Stimulated activated naive CD8-positive, alpha-beta T cell treated with anti-CD3 and anti-CD28 coated beads, Interleukin-15, Interleukin-2, amounts not matched to agents 100 ng/mL and 50 ng/mL, for 24 hours (primary cell): ENCODE results near the gene KRTAP2-3.
"Not testable (repeated sequence)": the region's sequence is repeated elsewhere in the genome, so short reads cannot be mapped to it uniquely, and the experiment has no call there.

Experiments used
- H3K27ac Mint-ChIP-seq: one replicate; pipeline ENCODE4 v1.8.0; 2021; ENCODE audit warnings: mild to moderate bottlenecking, mixed read lengths
- H3K27me3 Mint-ChIP-seq: one replicate; pipeline ENCODE4 v1.8.0; 2021; ENCODE audit warnings: mixed read lengths
- H3K36me3 Mint-ChIP-seq: one replicate; pipeline ENCODE4 v1.8.0; 2021; ENCODE audit warnings: low read depth, mixed read lengths
- H3K4me1 Mint-ChIP-seq: one replicate; pipeline ENCODE4 v1.8.0; 2021; ENCODE audit warnings: low read depth, mixed read lengths
- H3K4me3 Mint-ChIP-seq: one replicate; pipeline ENCODE4 v1.8.0; 2021; ENCODE audit warnings: mild to moderate bottlenecking, mixed read lengths
- H3K9me3 Mint-ChIP-seq: one replicate; pipeline ENCODE4 v1.8.0; 2021; ENCODE audit warnings: mixed read lengths

Gene KRTAP2-3

GRCh38 chr17:41057547-41057946, 2.4 kb downstream of the KRTAP2-3 start:
- Mint-ChIP-seq H3K4me3 (no peak overlapping the region), H3K27me3 (peaks cover 53% of the 10 kb centered on the region), H3K27ac (no peak overlapping the region), H3K36me3 (no peaks in the 10 kb centered on the region), H3K9me3 (no peaks in the 10 kb centered on the region), H3K4me1 (no peaks in the 10 kb centered on the region)

- H3K4me3 Mint-ChIP-seq, H3K27ac Mint-ChIP-seq, H3K36me3 Mint-ChIP-seq, H3K9me3 Mint-ChIP-seq, H3K4me1 Mint-ChIP-seq: not testable (repeated sequence)
- peaks cover 42% of the 10 kb centered on the region for H3K27me3 Mint-ChIP-seq
Measured at GRCh38 chr17:41055130-41055529, 4.8 kb downstream of the KRTAP2-3 start, which contains the start of gene KRTAP2-2. Gene KRTAP2-2, minus strand, starts transcription at chr17:41055230. Its CDS starts 19 bp downstream, at chr17:41055211.

GRCh38 chr17:41054556-41054955, 5.4 kb downstream of the KRTAP2-3 start:
- not testable (repeated sequence) for H3K27ac Mint-ChIP-seq, H3K4me3 Mint-ChIP-seq, H3K4me1 Mint-ChIP-seq, H3K36me3 Mint-ChIP-seq, H3K9me3 Mint-ChIP-seq
- H3K27me3 Mint-ChIP-seq = peaks cover 40% of the 10 kb centered on the region

- Mint-ChIP-seq H3K9me3 (no peaks in the 10 kb centered on the region), H3K27me3 (peaks cover 35% of the 10 kb centered on the region), H3K4me1 (no peaks in the 10 kb centered on the region), H3K36me3 (no peaks in the 10 kb centered on the region), H3K27ac (no peak overlapping the region), H3K4me3 (no peak overlapping the region)
Measured at GRCh38 chr17:41054025-41054424, 5.9 kb downstream of the KRTAP2-3 start.

GRCh38 chr17:41052566-41052965, 7.3 kb downstream of the KRTAP2-3 start:
- Mint-ChIP-seq H3K4me3 (no peak overlapping the region), H3K4me1 (no peaks in the 10 kb centered on the region), H3K9me3 (no peaks in the 10 kb centered on the region), H3K36me3 (no peaks in the 10 kb centered on the region), H3K27ac (no peak overlapping the region), H3K27me3 (peaks cover 24% of the 10 kb centered on the region)

GRCh38 chr17:41049110-41049509, 10.8 kb downstream of the KRTAP2-3 start:
- Mint-ChIP-seq H3K4me3 (no peak overlapping the region), H3K36me3 (no peaks in the 10 kb centered on the region), H3K9me3 (no peaks in the 10 kb centered on the region), H3K27me3 (peaks cover 11% of the 10 kb centered on the region), H3K4me1 (no peaks in the 10 kb centered on the region), H3K27ac (no peak overlapping the region)

GRCh38 chr17:41048441-41048840, 11.5 kb downstream of the KRTAP2-3 start:
- Mint-ChIP-seq H3K9me3 (peaks cover 2% of the 10 kb centered on the region), H3K36me3 (no peaks in the 10 kb centered on the region), H3K4me1 (no peaks in the 10 kb centered on the region), H3K27ac (no peak overlapping the region), H3K4me3 (no peak overlapping the region), H3K27me3 (peaks cover 11% of the 10 kb centered on the region)

- not testable (repeated sequence) for H3K4me3 Mint-ChIP-seq, H3K36me3 Mint-ChIP-seq, H3K9me3 Mint-ChIP-seq, H3K27ac Mint-ChIP-seq, H3K4me1 Mint-ChIP-seq
- H3K27me3 Mint-ChIP-seq = peaks cover 16% of the 10 kb centered on the region
Measured at GRCh38 chr17:41046735-41047465, 13.0 kb downstream of the KRTAP2-3 start, which contains the start of gene KRTAP2-1. Gene KRTAP2-1, minus strand, starts transcription at chr17:41047316. Its CDS starts 49 bp downstream, at chr17:41047267.

- Mint-ChIP-seq H3K27ac (no peak overlapping the region), H3K27me3 (peaks cover 24% of the 10 kb centered on the region), H3K4me3 (no peak overlapping the region), H3K36me3 (no peaks in the 10 kb centered on the region), H3K9me3 (peaks cover 9% of the 10 kb centered on the region), H3K4me1 (no peaks in the 10 kb centered on the region)
Measured at GRCh38 chr17:41042953-41043352, 17.0 kb downstream of the KRTAP2-3 start.

- H3K9me3 Mint-ChIP-seq, H3K36me3 Mint-ChIP-seq, H3K27ac Mint-ChIP-seq: not testable (repeated sequence)
Measured at GRCh38 chr17:41040783-41041571, 18.9 kb downstream of the KRTAP2-3 start, which contains the start of gene KRTAP1-1. Gene KRTAP1-1, minus strand, starts transcription at chr17:41041450. Its CDS starts 53 bp downstream, at chr17:41041397.

GRCh38 chr17:41037853-41038350, 22.0 kb downstream of the KRTAP2-3 start:
- H3K36me3 Mint-ChIP-seq = no peaks in the 10 kb centered on the region
- H3K4me3 Mint-ChIP-seq = no peak overlapping the region
- H3K27me3 Mint-ChIP-seq = peaks cover 18% of the 10 kb centered on the region
- peaks cover 4% of the 10 kb centered on the region for H3K9me3 Mint-ChIP-seq
- H3K27ac Mint-ChIP-seq = no peak overlapping the region
- H3K4me1 Mint-ChIP-seq = no peaks in the 10 kb centered on the region

More at GRCh38 chr17:41040783-41041571, 18.9 kb downstream of the KRTAP2-3 start, which contains the start of gene KRTAP1-1:
- H3K4me1 Mint-ChIP-seq, H3K4me3 Mint-ChIP-seq: not testable (repeated sequence)
- H3K27me3 Mint-ChIP-seq = peaks cover 20% of the 10 kb centered on the region

- H3K9me3 Mint-ChIP-seq, H3K36me3 Mint-ChIP-seq, H3K4me1 Mint-ChIP-seq, H3K27ac Mint-ChIP-seq, H3K4me3 Mint-ChIP-seq: not testable (repeated sequence)
- H3K27me3 Mint-ChIP-seq = peaks cover 17% of the 10 kb centered on the region
Measured at GRCh38 chr17:41034346-41034935, 25.5 kb downstream of the KRTAP2-3 start, which contains the start of gene KRTAP1-3. Gene KRTAP1-3, minus strand, starts transcription at chr17:41034874. Its CDS starts 53 bp downstream, at chr17:41034821.

- Mint-ChIP-seq H3K9me3 (no peaks in the 10 kb centered on the region), H3K27ac (no peak within 1 kb of the TSS), H3K27me3 (peaks cover 19% of the 10 kb centered on the region), H3K36me3 (no peaks in the 10 kb centered on the region), H3K4me1 (no peaks in the 10 kb centered on the region), H3K4me3 (no peak within 1 kb of the TSS)
Measured at GRCh38 chr17:41029633-41030245, 30.2 kb downstream of the KRTAP2-3 start, which contains the start of gene KRTAP1-4. Gene KRTAP1-4, minus strand, starts transcription at chr17:41030195. Its CDS starts 117 bp downstream, at chr17:41030078.

GRCh38 chr17:41026715-41027471, 33.0 kb downstream of the KRTAP2-3 start, which contains the start of gene KRTAP1-5:
Gene KRTAP1-5, minus strand, starts transcription at chr17:41027208. Its CDS starts 53 bp downstream, at chr17:41027155.
- Mint-ChIP-seq H3K27me3 (peaks cover 10% of the 10 kb centered on the region), H3K4me1 (no peaks in the 10 kb centered on the region), H3K27ac (no peak within 1 kb of the TSS), H3K4me3 (no peak within 1 kb of the TSS), H3K36me3 (no peaks in the 10 kb centered on the region), H3K9me3 (no peaks in the 10 kb centered on the region)
